GM18520 (cell line): Measurements from ENCODE around the gene PRM1.

Source experiments
- ATAC-seq: cut with Tn5 transposase; IDR thresholded peaks from one replicate; pipeline ENCODE4 v1.9.1; 2021; ENCODE audit not compliant: unreplicated experiment

Gene PRM1

GRCh38 chr16:11273721-11274324 lies 7.3 kb downstream of the PRM1 start:
- ATAC-seq: no peak

- no peak for ATAC-seq
Observed at GRCh38 chr16:11272921-11273720, 8.0 kb downstream of the PRM1 start, which contains the start of gene PRM3. Gene PRM3 (minus strand): TSS chr16:11273629. CDS start chr16:11273595, 34 bp downstream.

GRCh38 chr16:11272484-11272883 lies 8.6 kb downstream of the PRM1 start:
- ATAC-seq: no peak

GRCh38 chr16:11271610-11272009 lies 9.5 kb downstream of the PRM1 start:
- ATAC-seq: no peak

GRCh38 chr16:11270602-11271162 lies 10.4 kb downstream of the PRM1 start:
- ATAC-seq: no peak

GRCh38 chr16:11268921-11269375 lies 12.2 kb downstream of the PRM1 start, which contains the start of gene TNP2:
Gene TNP2 (minus strand): TSS chr16:11269325. CDS start chr16:11269262, 63 bp downstream.
- ATAC-seq: no peak

GRCh38 chr16:11265124-11265523 lies 16.0 kb downstream of the PRM1 start:
- no peak for ATAC-seq

- no peak for ATAC-seq
Observed at GRCh38 chr16:11264155-11264832, 16.8 kb downstream of the PRM1 start.

- ATAC-seq: no peak
Observed at GRCh38 chr16:11263737-11264136, 17.4 kb downstream of the PRM1 start.

- no peak for ATAC-seq
Observed at GRCh38 chr16:11262915-11263314, 18.2 kb downstream of the PRM1 start.

GRCh38 chr16:11260596-11260966 lies 20.5 kb downstream of the PRM1 start:
- ATAC-seq: no peak

GRCh38 chr16:11259655-11260595 lies 21.2 kb downstream of the PRM1 start:
- no peak for ATAC-seq

GRCh38 chr16:11258553-11259492 lies 22.3 kb downstream of the PRM1 start:
- no peak for ATAC-seq

GRCh38 chr16:11257131-11257938 lies 23.8 kb downstream of the PRM1 start:
- no peak for ATAC-seq

- ATAC-seq: no peak
Observed at GRCh38 chr16:11256661-11257130, 24.4 kb downstream of the PRM1 start.

- peak; percentile 43 for ATAC-seq
Observed at GRCh38 chr16:11255737-11256660, 25.1 kb downstream of the PRM1 start, which contains the start of gene SOCS1. Gene SOCS1 (minus strand): TSS chr16:11256204. CDS start chr16:11255478, 726 bp downstream.
